Left lung (tissue), 10 donors: Measurements from ENCODE around the gene NXT1. TPM values are rescaled to one million over a fixed set of nuclear protein-coding genes. Genes with fewer than 3 reads are reported as not detected.

Source experiments
- ATAC-seq: fragments of 200-7000 bp; cut with Tn5 transposase; one replicate; pipeline ENCODE4 v1.9.1; 2020; ENCODE audit warnings: moderate library complexity
- DNase-seq, 4 donors: peaks; one replicate each; pipeline ENCODE4 v3.0.0-alpha.2; 2013 to 2020
- H3K27ac ChIP-seq, 2 donors: fragments of 200-600 bp; sonication (generic) in 1 of 2; one replicate each; pipeline versions ENCODE4 v1.5.0 to v1.8.0; 2020 to 2021
- H3K27me3 ChIP-seq, 2 donors: fragments of 200-600 bp; sonication (generic) in 1 of 2; one replicate each; pipeline versions ENCODE4 v1.5.0 to v1.8.0; 2020 to 2021
- H3K36me3 ChIP-seq, 2 donors: fragments of 200-600 bp; sonication (generic) in 1 of 2; one replicate each; pipeline versions ENCODE4 v1.5.0 to v1.8.0; 2020 to 2021
- H3K4me1 ChIP-seq, 2 donors: fragments of 200-600 bp; one replicate each; pipeline ENCODE4 v1.8.0; 2021
- H3K4me3 ChIP-seq, 2 donors: fragments of 200-600 bp; sonication (generic) in 1 of 2; one replicate each; pipeline versions ENCODE4 v1.5.0 to v1.8.0; 2020 to 2021; ENCODE audit warnings: mild to moderate bottlenecking in 1 of 2
- H3K9me3 ChIP-seq, 2 donors: fragments of 200-600 bp; sonication (generic) in 1 of 2; one replicate each; pipeline versions ENCODE4 v1.5.0 to v1.8.0; 2020 to 2021
- intact Hi-C, 2 donors: fragments of 100-400 bp; cut with DNase I; formaldehyde crosslinking; loops; one replicate each; pipeline versions ENCODE4 v1.11.2 to v1.14.2; 2022
- polyA plus RNA-seq, 6 donors: library from polyadenylated mRNA; unstranded; fragments of 120-200 nt; gene quantifications; one replicate each; pipeline ENCODE4 v1.2.1, GENCODE V29; 2013; ENCODE audit not compliant: insufficient read length in 6 of 6
- total RNA-seq, 2 donors: library from RNA; stranded (reverse); fragmentation: NEBNext Ultra II Directional; extraction: Animal tissue kit (Norgen Biotek cat#: 25700); gene quantifications; one replicate each; pipeline ENCODE4 v1.2.1, GENCODE V29; 2021
- TF ChIP-seq, protein P1 (sequence below), 2 donors: fragments of 200-600 bp; sonication (generic) in 1 of 2; IDR thresholded peaks; one replicate each; pipeline versions ENCODE4 v1.5.0 to v1.8.0; 2021; ENCODE audit warnings: antibody characterized with exemption in 2 of 2
- donor health status: DM: no; HTN: yes; CAD: no.
- donor health status: DM: no; HTN: no; CAD: no.

NXT1 gene
- total and polyA plus RNA-seq, 8 donors: 12.0 to 19.4 (median 16.2) TPM

DNA sequence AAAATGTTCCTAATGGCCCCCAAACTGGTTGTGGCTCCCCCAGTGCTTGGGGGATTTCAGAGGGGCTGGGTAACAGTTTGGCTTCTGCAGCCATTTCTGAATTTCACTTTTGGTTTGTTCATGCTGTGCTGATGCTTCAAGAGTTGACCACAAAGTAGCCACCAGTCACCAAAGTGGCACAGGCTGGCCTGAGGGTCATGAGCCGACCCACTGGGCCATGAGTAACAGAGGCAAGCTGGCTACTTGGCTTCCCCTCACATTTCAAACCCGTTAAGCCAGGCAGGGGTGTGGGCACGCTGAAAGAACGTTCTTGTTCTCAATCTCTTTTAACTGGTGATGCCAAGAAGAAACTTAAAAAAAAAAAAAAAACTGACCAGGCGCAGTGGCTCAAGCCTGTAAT, 15.1 kb upstream of the NXT1 start:
- TF ChIP-seq, protein P1, sequence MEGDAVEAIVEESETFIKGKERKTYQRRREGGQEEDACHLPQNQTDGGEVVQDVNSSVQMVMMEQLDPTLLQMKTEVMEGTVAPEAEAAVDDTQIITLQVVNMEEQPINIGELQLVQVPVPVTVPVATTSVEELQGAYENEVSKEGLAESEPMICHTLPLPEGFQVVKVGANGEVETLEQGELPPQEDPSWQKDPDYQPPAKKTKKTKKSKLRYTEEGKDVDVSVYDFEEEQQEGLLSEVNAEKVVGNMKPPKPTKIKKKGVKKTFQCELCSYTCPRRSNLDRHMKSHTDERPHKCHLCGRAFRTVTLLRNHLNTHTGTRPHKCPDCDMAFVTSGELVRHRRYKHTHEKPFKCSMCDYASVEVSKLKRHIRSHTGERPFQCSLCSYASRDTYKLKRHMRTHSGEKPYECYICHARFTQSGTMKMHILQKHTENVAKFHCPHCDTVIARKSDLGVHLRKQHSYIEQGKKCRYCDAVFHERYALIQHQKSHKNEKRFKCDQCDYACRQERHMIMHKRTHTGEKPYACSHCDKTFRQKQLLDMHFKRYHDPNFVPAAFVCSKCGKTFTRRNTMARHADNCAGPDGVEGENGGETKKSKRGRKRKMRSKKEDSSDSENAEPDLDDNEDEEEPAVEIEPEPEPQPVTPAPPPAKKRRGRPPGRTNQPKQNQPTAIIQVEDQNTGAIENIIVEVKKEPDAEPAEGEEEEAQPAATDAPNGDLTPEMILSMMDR (IDR thresholded peaks at IDR 0.05): no peak
- intact Hi-C loops: no loop called here
- Histone ChIP-seq H3K9me3 (no peaks in the 10 kb centered on the region), H3K36me3 (no peaks in the 10 kb centered on the region), H3K27ac (no peak overlapping the region), H3K27me3 (no peaks in the 10 kb centered on the region), H3K4me3 (no peak overlapping the region), H3K4me1 (no peaks in the 10 kb centered on the region)
- DNase-seq (no peak), ATAC-seq (no peak)

DNA sequence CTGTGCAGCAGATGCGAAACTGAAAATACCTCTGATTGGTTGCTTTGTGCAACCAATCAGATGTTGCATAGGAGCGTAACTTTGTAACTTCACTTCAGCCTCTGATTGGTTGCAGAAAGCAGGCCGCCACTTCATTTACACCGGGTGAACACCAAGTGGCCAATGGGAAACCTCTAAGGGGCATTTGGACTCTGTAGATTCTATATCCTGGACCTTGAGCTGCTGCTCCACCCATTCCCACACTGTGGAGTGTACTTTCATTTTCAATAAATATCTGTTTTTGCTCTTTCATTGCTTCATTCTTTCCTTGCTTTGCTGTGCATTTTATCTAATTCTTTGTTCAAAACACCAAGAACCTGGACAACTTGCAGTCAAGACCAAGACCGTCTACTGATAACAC, 14.1 kb upstream of the NXT1 start:
- no peak for ATAC-seq
- H3K4me3 ChIP-seq: no peak overlapping the region
- intact Hi-C loops: no loop called here

DNA sequence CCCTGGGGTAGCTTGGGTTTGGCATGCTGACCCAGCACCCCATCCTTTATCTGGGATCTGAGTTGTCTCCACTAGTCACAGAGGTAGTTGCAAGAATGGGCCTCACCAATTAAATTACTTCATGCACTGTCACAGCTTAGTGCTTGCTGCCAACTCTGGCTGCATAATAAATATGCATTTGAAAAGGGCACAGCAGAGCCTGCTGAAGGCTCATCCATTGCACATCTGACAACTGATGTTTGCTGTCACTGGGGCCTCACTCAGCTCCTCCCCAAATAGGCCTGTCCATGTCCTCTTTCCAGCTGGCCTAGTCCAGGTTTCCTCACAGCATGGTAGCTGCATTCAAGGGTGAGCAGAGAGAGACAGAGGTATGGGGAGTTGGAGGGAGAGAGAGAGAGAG, 13.3 kb upstream of the NXT1 start:
- H3K4me3 ChIP-seq: no peak overlapping the region
- DNase-seq (no peak), ATAC-seq (no peak)
- intact Hi-C loops: no loop called here
- H3K27ac ChIP-seq: no peak overlapping the region
- H3K4me1 ChIP-seq: no peaks in the 10 kb centered on the region
- TF ChIP-seq, protein P1 (IDR thresholded peaks at IDR 0.05): no peak
- no peaks in the 10 kb centered on the region for H3K9me3 ChIP-seq
- no peaks in the 10 kb centered on the region for H3K27me3 ChIP-seq
- no peaks in the 10 kb centered on the region for H3K36me3 ChIP-seq

More for the DNA sequence above, 14.1 kb upstream of the NXT1 start:
- Histone ChIP-seq H3K27me3 (no peaks in the 10 kb centered on the region), H3K27ac (no peak overlapping the region), H3K9me3 (no peaks in the 10 kb centered on the region), H3K4me1 (no peaks in the 10 kb centered on the region), H3K36me3 (no peaks in the 10 kb centered on the region)
- TF ChIP-seq, protein P1 (IDR thresholded peaks at IDR 0.05): no peak
- DNase-seq: no peak

DNA sequence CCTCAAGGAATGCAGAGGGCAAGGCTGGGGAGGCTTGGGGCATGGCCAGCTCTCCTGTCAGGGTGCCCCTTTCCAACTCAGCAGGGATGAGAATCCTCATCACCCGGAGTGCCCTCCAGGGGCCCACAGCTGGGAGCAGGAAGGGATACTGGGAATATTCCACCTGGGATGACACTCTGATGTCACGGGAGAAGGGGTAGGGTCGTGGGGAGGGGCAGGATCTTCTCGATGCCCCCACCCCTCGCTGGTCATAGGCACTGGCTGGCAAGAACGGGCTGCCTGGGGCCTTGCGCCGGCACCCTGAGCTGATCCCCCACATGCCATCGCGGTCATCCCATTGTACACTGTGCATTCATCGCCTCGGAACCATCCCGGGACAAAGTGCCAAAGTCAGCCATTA, 10.6 kb upstream of the NXT1 start:
- TF ChIP-seq, protein P1 (IDR thresholded peaks at IDR 0.05): no peak
- Histone ChIP-seq H3K27me3 (no peaks in the 10 kb centered on the region), H3K4me3 (no peak overlapping the region), H3K4me1 (no peaks in the 10 kb centered on the region), H3K9me3 (no peaks in the 10 kb centered on the region), H3K36me3 (no peaks in the 10 kb centered on the region), H3K27ac (no peak overlapping the region)
- no peak for DNase-seq
- no peak for ATAC-seq
- intact Hi-C loops: loop anchor here in 1 of 2 donors (5.0 to 10.0 kb wide), 2 partner anchors 645 to 1003 kb away; no protein-coding TSS in a partner anchor

DNA sequence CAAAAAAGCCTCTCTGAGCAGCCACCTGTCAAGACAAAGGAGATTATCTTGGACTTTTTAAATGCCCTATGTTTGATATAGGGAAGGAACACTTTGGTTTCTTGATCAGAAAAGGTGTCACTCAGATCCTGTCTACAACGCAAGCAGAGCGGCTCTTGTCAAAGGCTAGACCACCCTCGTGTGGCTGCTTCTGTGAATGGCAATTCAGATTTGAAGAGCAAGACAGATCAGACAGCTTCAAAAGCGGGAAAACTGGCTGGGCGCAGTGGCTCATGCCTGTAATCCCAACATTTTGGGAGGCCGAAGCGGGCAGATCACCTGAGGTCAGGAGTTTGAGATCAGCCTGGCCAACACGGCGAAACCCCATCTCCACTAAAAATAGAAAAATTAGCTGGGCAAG, 10.1 kb upstream of the NXT1 start:
- Histone ChIP-seq H3K4me3 (no peak overlapping the region), H3K27ac (no peak overlapping the region), H3K36me3 (no peaks in the 10 kb centered on the region), H3K4me1 (no peaks in the 10 kb centered on the region), H3K9me3 (no peaks in the 10 kb centered on the region), H3K27me3 (no peaks in the 10 kb centered on the region)
- ATAC-seq (peak; percentile 92), DNase-seq (peak in 3 of 4 donors; percentile 53 to 81 (median 54))
- TF ChIP-seq, protein P1 (IDR thresholded peaks at IDR 0.05): peak; percentile 51 to 71
- intact Hi-C loops: loop anchor here in 1 of 2 donors (5.0 to 10.0 kb wide), 2 partner anchors 646 to 1003 kb away; no protein-coding TSS in a partner anchor
